ENCODE data around the gene GSTM1.
"Not testable (repeated sequence)": the region's sequence is repeated elsewhere in the genome, so short reads cannot be mapped to it uniquely, and the experiment has no call there.

DNA sequence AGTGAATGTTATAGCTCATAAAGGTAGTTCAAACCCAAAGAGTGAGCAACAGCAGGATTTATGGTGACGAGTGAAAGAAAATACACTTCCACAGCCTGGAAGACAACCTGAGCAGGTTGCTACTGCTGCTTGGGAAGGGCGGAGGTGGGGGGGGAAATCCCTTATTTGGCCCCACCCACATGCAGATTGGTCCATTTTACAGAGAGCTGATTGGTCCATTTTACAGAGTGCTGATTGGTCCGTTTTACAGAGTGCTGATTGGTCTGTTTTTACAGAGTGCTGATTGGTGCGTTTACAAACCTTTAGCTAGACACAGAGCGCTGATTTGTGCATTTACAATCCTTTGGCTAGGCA, 17.7 kb upstream of the GSTM1 start:
- TF ChIP-seq, protein P1, sequence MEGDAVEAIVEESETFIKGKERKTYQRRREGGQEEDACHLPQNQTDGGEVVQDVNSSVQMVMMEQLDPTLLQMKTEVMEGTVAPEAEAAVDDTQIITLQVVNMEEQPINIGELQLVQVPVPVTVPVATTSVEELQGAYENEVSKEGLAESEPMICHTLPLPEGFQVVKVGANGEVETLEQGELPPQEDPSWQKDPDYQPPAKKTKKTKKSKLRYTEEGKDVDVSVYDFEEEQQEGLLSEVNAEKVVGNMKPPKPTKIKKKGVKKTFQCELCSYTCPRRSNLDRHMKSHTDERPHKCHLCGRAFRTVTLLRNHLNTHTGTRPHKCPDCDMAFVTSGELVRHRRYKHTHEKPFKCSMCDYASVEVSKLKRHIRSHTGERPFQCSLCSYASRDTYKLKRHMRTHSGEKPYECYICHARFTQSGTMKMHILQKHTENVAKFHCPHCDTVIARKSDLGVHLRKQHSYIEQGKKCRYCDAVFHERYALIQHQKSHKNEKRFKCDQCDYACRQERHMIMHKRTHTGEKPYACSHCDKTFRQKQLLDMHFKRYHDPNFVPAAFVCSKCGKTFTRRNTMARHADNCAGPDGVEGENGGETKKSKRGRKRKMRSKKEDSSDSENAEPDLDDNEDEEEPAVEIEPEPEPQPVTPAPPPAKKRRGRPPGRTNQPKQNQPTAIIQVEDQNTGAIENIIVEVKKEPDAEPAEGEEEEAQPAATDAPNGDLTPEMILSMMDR (IDR thresholded peaks at IDR 0.05) = not testable (repeated sequence)
- TF ChIP-seq POLR2A (IDR thresholded peaks at IDR 0.05) = not testable (repeated sequence)

Measured in esophagus squamous epithelium (tissue), 4 donors.